ENCODE results near the gene CLDN24.
"Not testable (repeated sequence)": the region's sequence is repeated elsewhere in the genome, so short reads cannot be mapped to it uniquely, and the experiment has no call there.

Gene CLDN24

GRCh38 chr4:183347146-183347545 is 24.9 kb upstream of the CLDN24 start:
- no peak for DNase-seq (ENCODE audit: low spot score)

- no peak for DNase-seq (ENCODE audit: low spot score)
Measured at GRCh38 chr4:183345261-183345660, 23.0 kb upstream of the CLDN24 start.

DNA sequence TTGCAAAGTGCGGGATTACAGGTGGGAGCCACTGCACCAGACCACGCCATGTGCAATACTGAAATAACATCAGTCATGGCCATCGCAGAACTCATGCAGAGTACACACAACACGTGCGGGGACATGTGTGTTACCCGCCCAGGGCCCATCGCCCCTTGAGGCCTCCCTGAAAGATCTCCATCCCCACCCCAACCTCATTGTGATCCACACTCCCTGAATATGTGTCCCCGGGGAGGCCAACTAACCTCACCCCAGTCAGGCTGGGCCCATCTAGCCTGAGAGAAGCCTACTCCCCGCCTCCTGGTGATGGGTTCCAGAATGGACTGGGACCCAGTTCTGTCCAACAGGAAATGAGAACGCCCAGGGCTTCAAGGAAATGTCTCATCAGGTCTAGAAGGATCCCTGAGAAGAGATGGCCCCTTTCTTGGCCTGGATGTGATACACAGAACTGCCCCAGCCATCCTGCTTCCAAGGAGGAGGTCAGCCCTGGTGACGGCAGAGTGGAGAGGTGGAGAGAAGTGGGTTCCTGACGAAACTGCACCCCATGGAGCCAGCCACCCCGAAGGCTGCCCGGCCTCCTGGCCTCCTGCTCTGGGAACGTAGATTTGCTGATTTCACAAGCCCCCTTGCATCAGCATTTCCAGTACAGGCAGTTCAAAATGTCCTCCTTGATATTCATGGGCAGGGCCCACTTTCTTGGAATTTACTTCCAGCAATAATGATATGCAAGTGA is 22.5 kb upstream of the CLDN24 start:
- DNase-seq (ENCODE audit: low spot score): no peak

GRCh38 chr4:183343730-183344129 is 21.5 kb upstream of the CLDN24 start:
- no peak for DNase-seq (ENCODE audit: low spot score)

GRCh38 chr4:183342541-183343533 is 20.6 kb upstream of the CLDN24 start:
- DNase-seq (ENCODE audit: low spot score): no peak

GRCh38 chr4:183337833-183338232 is 15.6 kb upstream of the CLDN24 start:
- DNase-seq (ENCODE audit: low spot score): no peak

GRCh38 chr4:183337349-183337748 is 15.1 kb upstream of the CLDN24 start:
- DNase-seq (ENCODE audit: low spot score): no peak

DNA sequence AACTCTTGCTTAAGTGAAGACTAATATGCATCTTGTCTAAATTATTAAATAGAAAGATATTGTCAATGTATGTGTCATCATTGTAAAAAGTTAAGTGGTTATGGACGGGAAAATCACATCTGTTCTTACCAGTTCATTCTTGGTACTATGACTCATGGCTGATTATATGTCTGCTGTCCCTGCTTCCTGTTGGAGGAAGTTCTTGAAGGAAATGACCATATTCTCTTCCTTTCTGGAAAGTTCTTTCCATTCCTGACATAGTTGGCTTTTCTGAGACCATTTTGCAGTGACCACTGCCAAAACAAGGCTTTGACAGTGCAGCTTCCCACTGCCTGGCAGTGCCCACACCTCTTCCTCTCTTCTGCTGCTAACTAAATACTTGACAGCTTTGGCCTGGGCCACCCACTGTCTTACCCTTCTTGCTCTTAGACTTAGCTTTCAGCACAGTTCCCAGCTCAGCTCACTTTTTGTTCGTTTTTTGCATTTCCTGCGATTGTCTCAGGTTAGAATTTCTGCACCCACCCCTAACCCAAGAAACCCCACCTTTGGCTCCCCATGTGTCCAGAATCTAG is 13.2 kb upstream of the CLDN24 start:
- DNase-seq (ENCODE audit: low spot score): no peak

GRCh38 chr4:183333983-183334382 is 11.8 kb upstream of the CLDN24 start:
- no peak for DNase-seq (ENCODE audit: low spot score)

DNA sequence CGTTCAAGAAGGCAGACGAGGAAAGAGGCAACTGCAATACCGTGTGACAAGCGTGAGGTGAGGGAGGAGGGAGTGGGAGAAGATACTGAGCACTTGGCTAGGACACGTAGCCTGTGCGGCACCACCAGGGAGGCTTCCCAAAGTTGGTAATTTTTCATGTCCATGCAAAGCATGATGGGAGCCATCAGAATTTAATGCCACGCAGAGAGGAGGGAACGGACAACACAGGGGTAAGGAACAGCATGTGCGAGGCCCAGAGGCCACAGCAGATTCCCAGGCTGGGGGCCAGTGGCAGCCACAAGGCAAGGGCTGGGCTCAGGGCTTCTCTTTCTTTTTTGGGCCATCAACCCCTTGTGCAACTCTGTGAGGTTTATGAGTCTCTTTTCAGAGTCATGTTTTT is 11.0 kb upstream of the CLDN24 start:
- no peak for DNase-seq (ENCODE audit: low spot score)

DNA sequence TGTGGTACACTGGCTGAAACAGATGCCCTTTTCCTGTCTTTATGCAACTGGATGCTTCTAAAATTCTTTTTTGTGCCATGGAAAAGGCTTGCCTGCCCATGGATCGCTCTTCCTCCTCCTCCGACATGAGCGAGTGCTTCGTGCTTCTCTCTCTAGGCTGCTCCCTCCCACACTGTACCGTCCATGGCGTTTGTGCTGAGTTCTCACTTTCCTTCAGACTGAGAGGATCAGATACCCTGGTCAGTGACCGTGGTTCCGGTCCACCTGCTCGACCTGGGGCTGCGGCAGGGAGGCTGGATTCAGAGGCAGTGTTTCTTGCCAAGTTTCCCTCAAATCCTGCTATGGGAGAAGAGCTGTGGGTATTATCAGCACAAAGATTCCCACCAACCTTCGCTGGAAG is 10.2 kb upstream of the CLDN24 start:
- DNase-seq (ENCODE audit: low spot score): no peak

- no peak for DNase-seq (ENCODE audit: low spot score)
Measured at GRCh38 chr4:183330841-183331240, 8.6 kb upstream of the CLDN24 start.

DNA sequence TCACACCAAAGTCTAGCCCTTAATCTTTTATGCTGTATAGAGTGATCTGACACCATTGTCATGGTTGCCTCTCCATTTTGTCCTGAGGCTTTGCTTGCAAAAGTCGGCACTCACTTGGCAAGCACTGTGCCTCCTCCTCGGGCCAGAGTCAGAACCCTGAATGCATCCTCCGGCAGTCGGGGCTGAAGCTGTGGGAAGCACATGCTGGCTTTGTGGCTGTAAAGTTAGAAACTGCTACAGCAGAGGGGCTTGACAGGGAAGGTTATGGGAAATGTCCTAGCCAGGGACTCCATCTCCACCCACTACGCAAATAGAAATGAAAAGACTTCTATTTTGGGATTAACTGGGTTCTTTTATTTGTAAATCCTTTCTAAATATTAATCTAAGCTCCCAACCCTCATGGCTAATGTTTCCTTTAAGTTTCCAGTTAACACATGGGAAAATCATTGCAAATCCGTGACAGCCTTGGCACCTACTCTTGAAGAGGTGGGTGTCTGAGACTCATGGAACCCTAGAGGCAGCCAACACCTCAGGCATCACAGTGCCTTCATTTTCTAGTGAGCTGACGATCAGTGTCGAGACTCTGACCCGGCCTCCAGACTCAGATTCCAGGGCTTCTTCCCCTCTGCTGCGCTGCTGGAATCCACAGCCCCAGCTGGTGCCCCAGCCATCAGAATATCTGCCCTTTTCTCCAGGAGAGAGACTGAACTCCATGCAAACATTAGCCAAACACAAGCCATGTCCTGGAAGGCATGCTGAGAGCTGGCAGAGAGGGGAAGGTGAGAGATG is 7.9 kb upstream of the CLDN24 start:
- no peak for DNase-seq (ENCODE audit: low spot score)

DNA sequence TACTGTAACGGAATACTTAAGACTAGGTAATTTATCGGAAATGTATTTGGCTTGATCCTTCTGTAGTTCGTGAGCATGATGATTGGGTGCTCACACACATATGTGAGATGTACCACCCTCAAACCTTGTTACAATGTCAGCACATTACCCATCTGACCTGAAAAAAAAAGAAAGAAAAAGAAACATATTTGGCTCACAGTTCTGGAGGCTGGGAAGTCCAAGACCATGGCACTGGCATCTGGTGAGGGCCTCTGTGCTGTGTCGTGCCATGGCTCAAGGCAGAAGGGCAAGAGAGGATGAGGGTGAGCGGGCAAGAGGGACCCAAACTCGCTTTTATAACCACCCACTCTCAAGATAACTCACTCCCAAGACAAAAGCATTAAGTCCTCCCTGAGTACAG is 7.0 kb upstream of the CLDN24 start:
- DNase-seq (ENCODE audit: low spot score): no peak

- no peak for DNase-seq (ENCODE audit: low spot score)
Measured at GRCh38 chr4:183328832-183329231, 6.6 kb upstream of the CLDN24 start.

DNA sequence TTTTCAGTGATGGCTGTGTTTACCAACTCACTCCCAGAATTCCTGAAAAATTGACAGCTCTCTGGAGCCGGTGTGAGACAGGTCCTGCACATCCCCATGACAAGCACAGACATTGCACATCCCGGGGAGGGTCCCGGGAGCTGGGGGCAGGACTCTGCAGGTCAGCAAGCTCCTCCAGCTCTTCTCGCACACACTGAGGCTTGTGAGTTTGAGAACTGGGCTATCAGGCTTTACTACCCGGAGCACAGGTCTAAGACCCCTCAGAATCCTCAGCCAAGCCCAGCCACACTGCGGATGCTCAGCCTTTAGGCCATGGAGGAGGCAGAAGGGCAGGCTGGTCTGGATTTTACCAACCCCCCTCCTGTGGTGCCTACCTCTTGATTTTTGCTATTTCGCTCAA is 5.6 kb upstream of the CLDN24 start:
- no peak for DNase-seq (ENCODE audit: low spot score)

DNA sequence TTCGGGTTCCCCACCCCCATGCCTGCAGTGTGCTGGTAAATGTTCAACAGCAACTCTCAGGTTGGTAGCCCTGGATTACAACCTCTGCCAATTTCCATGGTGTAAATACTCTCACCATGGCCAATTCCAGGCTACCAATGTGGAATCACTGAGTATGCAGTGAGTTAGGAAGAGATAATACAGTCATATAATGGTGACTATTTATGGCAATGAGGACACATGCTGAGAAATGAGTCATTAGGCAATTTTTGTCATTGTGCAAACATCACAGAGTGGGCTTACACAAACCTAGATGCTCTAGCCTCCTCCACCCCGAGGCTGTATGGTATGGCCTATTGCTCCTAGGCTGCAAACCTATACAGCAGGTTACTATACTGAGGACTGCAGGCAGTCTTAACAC is 4.6 kb upstream of the CLDN24 start:
- no peak for DNase-seq (ENCODE audit: low spot score)

- not testable (repeated sequence) for DNase-seq (ENCODE audit: low spot score)
Measured at GRCh38 chr4:183326387-183326786, 4.2 kb upstream of the CLDN24 start.

DNA sequence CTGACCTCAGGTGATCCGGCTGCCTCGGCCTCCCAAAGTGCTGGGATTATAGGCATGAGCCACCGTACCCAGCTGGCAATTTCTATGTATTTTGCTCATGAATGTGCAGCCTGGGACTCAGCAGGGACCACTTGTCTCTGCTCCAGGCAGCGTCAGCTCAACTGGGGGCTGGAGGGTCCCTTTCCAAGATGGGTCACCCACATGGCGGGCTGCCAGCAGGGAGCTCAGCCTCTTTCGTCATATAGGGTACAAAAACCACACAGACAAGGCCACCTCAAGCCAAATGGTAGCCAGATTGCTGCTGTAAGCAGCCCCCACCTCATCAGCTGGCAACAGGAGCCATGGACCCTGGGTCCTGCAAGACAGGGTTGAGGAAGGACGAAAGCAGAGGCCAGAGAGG is 2.4 kb upstream of the CLDN24 start:
- no peak for DNase-seq (ENCODE audit: low spot score)

DNA sequence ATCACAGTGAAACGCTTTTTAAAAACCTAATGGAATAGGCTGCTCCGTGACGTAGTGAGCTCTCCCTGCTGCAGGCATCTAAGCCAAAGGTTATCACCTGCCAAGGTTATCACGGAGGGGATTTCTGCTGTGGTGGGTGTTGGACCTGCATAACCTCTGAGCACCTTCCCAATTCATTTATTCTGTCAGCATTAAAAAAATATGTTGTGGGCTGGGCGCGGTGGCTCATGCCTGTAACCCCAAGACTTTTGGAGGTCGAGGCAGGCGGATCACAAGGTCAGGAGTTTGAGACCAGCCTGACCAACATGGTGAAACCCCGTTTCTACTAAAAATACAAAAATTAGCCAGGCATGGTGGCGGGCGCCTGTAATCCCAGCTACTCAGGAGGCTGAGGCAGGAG is 1.8 kb upstream of the CLDN24 start:
- not testable (repeated sequence) for DNase-seq (ENCODE audit: low spot score)

DNA sequence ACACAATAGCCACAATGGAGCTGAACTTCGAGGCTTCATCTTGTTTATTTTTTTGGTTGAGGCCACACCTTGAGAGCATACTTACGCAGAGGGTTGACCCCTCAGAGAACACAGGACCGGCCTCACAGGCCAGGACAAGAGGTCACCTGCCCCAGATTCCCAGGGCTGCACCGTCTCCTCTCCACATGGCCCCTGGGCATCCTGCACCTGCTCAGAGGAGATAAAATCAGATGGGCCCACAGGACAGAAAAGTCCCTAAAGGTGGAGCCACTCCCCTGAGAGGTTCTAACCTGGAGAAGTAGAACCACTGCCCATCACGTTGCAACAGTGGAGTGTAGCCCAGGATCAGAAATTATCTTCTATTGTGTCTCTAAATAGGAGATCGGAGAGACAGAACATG is 1.1 kb upstream of the CLDN24 start:
- no peak for DNase-seq (ENCODE audit: low spot score)

GRCh38 chr4:183321516-183321915 is 710 bp downstream of the CLDN24 start:
- no peak for DNase-seq (ENCODE audit: low spot score)

All from left forelimb (tissue), 1 donor.